Dedifferentiated amniotic fluid mesenchymal stem cell (primary cell): ENCODE measurements around the gene LIX1L.

Source experiments
- DNase-seq: peaks from one replicate; pipeline ENCODE4 v3.0.0-alpha.2; 2016; ENCODE audit errors: extremely low spot score

The LIX1L gene

DNA sequence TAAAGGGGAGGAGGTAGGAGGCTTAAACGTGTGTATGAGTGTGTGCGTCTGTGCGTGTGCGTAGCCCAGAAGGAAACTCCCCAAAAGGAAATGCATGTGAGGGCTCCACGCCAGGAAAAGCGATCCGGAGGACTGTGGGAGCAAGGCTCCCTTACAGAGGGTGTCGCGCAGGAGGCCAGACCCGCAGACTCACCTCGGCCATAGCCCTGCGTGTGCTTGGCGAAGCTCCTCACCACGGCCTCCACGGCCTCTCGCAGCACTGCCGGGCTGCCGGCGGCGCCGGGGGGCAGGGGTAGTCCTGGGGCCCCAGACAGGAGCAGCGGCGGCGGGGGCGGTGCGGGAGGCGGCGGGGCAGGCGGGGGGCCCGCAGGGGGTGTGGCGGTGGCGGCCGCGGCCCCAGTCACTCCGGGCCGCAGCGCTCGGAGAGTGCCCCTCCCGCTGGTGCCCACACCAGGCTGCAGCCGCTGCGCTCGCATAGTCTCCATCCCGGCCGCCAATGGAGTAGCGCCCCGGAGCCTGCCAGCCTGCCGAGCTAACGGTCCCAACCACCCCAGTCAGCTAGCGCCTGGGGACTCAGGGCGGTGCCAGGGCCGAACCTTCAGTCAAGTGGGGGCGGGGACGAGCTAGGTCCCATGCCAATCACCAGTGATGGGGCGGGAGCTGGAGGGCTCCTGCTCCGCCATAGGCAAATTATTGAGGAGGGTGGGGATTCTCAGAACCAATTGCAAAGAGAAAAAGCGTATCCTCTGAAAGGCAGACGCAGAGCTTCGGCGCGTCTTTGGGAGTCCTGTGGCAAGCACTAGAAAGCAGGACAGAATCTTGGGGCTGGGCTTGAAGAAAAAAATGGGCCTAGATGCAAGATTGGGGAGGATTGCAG lies at the start of gene LIX1L:
LIX1L (minus strand) TSS at position 575 of the 877 bp plus-strand sequence; CDS start at position 485, 90 bp downstream.
- DNase-seq = peak; percentile 98

DNA sequence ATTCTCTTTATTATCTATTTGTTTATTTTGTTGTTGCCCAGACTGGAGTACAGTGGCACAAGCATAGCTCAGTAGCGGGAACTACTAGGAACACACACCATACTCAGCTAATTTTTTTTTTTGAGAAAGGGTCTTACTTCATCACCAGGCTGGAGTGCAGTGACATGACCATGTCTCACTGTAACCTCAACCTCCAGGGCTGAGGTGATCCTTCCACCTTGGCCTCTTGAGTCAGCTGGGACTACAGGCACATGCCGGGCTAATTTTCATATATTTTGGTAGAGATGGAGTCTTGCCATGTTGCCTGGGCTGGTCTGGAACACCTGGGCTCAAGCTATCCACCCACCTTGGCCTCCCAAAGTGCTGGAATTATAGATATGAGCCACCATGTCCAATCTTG lies 43.9 kb upstream of the LIX1L start:
- no peak for DNase-seq

- no peak for DNase-seq
Measured at GRCh38 chr1:145999321-146000024, 41.7 kb upstream of the LIX1L start.

DNA sequence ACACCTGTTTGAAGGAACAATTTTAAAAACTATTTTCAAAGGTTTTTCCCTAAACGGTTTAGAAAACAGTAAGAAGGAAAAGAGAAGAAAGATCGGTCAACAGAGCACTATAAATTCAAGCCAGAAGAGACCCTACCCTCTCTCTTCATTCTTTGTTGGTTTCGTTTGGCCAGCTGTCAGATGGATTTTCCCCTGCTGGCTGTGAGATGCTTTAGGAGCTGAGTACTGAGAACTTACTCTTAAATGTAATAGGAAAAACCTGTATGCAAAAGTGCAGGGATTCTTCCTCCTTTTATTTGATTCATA lies 39.9 kb upstream of the LIX1L start:
- no peak for DNase-seq

GRCh38 chr1:145997016-145997717 lies 39.4 kb upstream of the LIX1L start:
- no peak for DNase-seq

DNA sequence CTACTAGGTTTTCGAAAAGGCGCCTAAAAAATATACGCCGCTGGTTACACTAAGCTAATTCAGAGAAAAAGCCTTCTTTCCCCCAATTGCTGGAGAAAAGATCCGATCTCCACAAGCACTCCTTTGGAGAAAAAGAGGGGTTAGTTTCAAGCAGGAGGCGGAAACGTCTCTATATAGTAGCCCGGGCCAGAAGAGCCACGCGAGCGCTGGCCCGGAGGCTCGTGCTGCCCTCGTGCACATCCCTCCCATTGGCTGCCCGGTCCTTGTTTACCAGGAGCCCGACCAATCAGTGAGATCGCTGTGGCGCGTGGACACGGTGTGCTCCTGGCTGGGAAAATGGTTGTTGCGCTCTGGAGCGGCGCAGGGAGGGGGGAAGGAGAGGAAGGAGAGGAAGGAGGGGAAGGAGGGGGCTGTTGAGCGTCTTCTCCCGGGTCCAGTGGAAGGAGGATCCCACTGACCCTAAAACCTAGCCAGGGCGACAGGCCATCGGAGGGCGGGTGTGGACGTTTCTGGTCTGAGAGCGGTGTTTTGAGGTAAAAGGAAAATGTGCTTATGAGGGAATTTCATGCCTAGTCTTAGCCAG lies 38.7 kb upstream of the LIX1L start, which contains the start of gene TXNIP:
TXNIP (minus strand) TSS at position 147 of the 583 bp plus-strand sequence. CDS start 313 bp downstream, outside the sequence.
- DNase-seq = peak; percentile 98

DNA sequence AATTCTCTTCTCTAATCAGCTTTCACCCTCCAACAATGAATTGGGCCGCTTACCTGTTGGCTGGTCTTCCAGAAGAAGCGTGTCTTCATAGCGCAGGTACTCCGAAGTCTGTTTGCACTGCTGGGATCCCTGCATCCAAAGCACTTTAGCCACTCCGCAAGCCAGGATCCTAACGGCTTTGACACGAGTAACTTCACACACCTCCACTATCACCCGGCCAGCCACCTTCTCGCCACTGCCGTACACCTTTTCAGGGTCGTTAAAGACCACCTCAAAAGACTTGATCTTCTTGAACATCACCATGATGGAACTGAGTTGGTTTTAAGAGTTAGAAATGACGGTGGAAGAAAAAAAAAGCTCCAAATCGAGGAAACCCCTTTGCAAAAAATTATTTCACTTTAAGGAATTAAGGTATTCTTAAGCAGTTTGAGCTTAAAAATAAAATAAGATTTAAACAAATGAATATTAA lies 38.2 kb upstream of the LIX1L start:
- no peak for DNase-seq

DNA sequence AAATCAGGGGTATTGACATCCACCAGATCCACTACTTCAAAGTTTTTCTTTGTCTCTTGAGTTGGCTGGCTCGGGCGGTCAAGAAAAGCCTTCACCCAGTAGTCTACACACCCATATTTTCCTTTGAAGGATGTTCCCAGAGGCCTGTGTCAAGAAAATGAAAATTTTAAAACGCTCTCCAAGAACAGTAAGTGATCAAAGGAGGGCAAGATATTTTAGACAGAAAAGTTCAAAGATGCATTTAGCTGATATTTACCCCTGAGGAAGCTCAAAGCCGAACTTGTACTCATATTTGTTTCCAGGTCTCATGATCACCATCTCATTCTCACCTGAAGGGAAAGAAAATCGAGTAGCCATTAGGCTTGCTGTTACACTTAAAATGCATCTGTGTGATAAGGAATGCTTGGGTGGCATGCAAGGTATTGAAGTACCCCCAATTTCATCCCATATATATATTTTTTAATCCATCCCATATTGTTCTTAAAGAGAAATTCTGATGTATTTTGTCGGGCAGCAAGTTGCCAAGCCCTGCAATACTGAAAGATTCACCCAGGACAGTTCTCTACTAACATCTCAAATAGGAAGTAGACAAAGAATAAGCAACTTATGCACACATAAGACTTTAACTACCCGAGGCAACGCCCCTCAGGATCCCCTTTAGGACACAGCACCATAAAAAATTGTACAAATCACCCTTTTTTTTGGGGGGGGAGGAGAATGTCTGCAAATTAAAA lies 37.5 kb upstream of the LIX1L start:
- DNase-seq = no peak

DNA sequence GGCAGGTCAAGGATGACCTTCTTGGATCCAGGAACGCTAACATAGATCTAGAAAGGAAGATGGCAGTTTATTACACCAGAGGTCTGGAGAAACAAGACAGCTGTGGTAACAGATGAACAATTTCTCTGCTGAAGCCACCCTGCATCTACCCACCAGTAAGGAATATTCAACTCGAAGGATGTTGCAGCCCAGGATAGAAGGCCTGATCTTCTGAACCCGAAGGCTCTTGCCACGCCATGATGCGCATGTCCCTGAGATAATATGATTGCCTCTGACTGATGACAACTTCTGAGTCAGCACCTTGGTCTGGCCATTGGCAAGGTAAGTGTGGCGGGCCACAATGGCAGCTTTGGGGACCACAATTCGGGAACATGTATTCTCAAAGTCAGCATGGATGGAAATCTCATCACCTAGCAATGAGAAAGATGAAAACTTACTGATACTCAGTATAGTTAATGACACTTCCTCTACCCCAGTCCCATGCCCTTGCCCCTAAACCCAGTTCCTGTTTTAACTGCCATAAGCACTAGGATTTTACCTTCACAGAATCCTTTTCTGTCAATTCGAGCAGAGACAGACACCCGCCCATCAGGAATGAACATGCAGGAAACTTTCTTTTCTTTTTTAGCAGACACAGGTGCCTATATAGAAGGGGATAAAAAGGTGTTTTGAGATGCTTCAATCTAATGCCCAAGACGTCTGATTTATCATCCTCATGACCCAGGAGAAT lies 36.7 kb upstream of the LIX1L start:
- DNase-seq = no peak

DNA sequence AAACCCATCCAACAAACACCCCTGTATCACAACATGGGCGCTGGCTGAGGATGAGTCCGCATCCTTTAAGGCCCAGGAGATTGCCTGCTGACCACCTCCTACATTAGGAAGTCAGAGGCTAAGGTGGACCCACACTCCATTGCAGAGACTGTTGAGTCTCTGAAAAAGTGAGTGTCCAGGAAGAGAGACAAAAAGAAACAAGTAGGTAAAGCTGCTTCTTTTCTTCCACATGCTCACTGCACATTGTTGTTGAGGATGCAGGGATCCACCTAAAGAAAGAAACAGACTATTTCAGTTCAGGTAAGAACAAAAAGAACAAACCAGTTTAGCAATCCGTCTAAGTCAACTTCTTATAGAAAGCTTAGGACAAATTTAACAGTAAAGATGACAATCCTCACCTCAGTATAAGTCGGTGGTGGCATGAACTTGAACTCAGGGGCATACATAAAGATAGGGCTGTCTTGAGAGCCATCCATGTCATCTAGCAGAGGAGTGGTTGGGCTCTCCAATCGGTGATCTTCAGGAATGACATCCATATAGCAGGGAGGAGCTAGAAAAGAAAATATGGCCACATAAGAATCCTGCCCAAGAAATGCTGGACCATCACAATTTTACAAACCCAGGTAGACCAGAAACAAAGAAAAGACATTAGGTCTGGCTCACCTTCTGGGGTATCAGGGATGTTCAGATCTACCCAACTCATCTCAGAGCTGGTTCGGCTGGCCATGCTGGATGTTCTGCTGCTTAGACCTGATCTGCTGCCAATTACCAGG lies 36.0 kb upstream of the LIX1L start:
- no peak for DNase-seq

GRCh38 chr1:145992958-145993617 lies 35.3 kb upstream of the LIX1L start:
- no peak for DNase-seq

GRCh38 chr1:145992502-145992936 lies 34.7 kb upstream of the LIX1L start:
- no peak for DNase-seq

DNA sequence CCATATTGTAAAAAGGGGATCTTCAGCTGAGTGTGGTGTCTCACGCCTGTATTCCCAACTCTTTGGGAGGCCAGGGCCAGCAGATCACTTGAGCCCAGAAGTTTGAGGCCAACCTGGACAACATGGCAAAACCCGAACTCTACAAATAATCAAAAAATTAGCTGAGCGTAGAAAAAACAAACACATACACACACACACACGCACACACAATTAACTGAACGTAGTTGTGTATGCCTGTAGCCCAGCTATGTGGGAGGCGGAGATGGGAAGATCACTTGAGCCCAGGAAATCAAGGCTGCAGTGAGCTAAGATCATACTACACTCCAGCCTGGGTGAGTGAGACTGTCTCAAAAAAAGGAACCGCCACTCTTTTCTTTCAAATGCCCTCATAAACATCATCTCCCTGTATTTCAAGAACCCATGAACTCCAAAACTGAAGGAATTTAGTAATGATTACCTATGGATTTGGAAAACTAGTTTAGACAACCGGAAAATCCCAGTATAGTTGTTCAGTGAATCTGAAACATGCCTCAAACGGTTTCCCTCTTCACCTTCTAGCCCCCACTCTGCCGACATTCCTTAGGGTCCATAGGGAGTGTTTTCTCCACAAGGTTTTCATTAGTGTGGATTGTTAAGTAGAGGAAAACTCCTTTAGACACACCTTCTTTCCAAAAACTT lies 34.1 kb upstream of the LIX1L start:
- no peak for DNase-seq

DNA sequence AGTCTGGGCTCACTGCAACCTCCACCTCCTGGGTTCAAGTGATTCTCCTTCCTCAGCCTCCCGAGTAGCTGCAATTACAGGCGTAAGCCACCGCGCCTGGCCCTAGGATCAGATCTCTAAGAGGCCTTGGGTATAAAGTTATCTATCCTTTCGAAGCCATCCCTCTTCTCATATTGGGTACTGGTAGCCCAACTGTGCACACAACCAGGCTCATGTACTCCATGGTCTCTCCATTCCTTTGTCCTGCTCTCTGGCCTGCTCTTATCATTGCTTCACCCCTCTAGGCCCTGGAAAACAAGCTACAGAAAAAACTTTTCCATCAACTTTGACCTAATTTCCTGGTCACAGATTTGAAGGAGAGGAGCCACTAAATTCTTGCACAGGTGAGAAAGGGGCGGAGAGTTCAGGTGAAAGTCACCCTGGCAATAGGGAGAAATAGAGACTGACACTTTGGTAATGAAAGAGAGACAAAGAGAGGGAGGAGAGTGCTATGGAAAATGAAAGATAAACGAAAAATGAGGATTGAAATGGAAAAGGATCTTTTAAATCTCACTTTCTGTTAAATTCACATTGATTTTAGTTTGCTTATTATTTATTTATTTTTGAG lies 32.5 kb upstream of the LIX1L start:
- no peak for DNase-seq

- no peak for DNase-seq
Measured at GRCh38 chr1:145988773-145989172, 31.0 kb upstream of the LIX1L start.

- DNase-seq = no peak
Measured at GRCh38 chr1:145987926-145988325, 30.1 kb upstream of the LIX1L start.

GRCh38 chr1:145986551-145986950 lies 28.7 kb upstream of the LIX1L start:
- DNase-seq = no peak
